HG03097 (cell line): ENCODE measurements around the gene TPMT.
"Not testable (repeated sequence)": the region's sequence is repeated elsewhere in the genome, so short reads cannot be mapped to it uniquely, and the experiment has no call there.

Experiments used
- ATAC-seq: cut with Tn5 transposase; IDR thresholded peaks from one replicate; pipeline ENCODE4 v1.9.1; 2021; ENCODE audit not compliant: unreplicated experiment, low FRiP score

The TPMT gene

GRCh38 chr6:18154507-18155149 is at the start of gene TPMT:
Gene TPMT, minus strand, starts transcription at chr6:18155077. Its CDS starts 5,950 bp downstream, at chr6:18149127.
- ATAC-seq = peak; percentile 49

- no peak for ATAC-seq
Measured at GRCh38 chr6:18203786-18204185, 48.9 kb upstream of the TPMT start.

GRCh38 chr6:18192026-18192425 is 37.1 kb upstream of the TPMT start:
- no peak for ATAC-seq

- no peak for ATAC-seq
Measured at GRCh38 chr6:18189196-18189595, 34.3 kb upstream of the TPMT start.

- ATAC-seq = no peak
Measured at GRCh38 chr6:18187701-18188100, 32.8 kb upstream of the TPMT start.

GRCh38 chr6:18186540-18187250 is 31.8 kb upstream of the TPMT start:
- ATAC-seq = peak; percentile 42

- ATAC-seq = peak; percentile 65
Measured at GRCh38 chr6:18186033-18186432, 31.2 kb upstream of the TPMT start.

GRCh38 chr6:18185624-18186023 is 30.7 kb upstream of the TPMT start:
- no peak for ATAC-seq

GRCh38 chr6:18183766-18184165 is 28.9 kb upstream of the TPMT start:
- no peak for ATAC-seq

GRCh38 chr6:18182568-18182967 is 27.7 kb upstream of the TPMT start:
- ATAC-seq = no peak

- ATAC-seq = no peak
Measured at GRCh38 chr6:18179770-18180356, 25.0 kb upstream of the TPMT start.

GRCh38 chr6:18178960-18179615 is 24.2 kb upstream of the TPMT start:
- no peak for ATAC-seq

- ATAC-seq = no peak
Measured at GRCh38 chr6:18177286-18177965, 22.5 kb upstream of the TPMT start.

- ATAC-seq = not testable (repeated sequence)
Measured at GRCh38 chr6:18176198-18176597, 21.3 kb upstream of the TPMT start.

- no peak for ATAC-seq
Measured at GRCh38 chr6:18171871-18172270, 17.0 kb upstream of the TPMT start.

- no peak for ATAC-seq
Measured at GRCh38 chr6:18168264-18168663, 13.4 kb upstream of the TPMT start.

GRCh38 chr6:18166312-18167036 is 11.6 kb upstream of the TPMT start:
- ATAC-seq = no peak

GRCh38 chr6:18165751-18166150 is 10.9 kb upstream of the TPMT start:
- ATAC-seq = no peak

GRCh38 chr6:18162401-18162800 is 7.5 kb upstream of the TPMT start:
- ATAC-seq = no peak

- ATAC-seq = no peak
Measured at GRCh38 chr6:18161431-18161830, 6.6 kb upstream of the TPMT start.
